ENCODE measurements around the gene HDAC9. TPM values are rescaled to one million over a fixed set of nuclear protein-coding genes. Genes with fewer than 3 reads are reported as not detected.

HDAC9 gene
- total RNA-seq, 2 donors from 2014 or later: 8.3 to 31.9 TPM

GRCh38 chr7:18497800-18498199 is 2.3 kb downstream of the HDAC9 start:
- intact Hi-C loops (cut with DNase I): no loop called here
- TF ChIP-seq POLR2A (IDR thresholded peaks at IDR 0.05): no peak
- TF ChIP-seq CTCF (IDR thresholded peaks at IDR 0.05): no peak
- TF ChIP-seq POLR2AphosphoS5 (IDR thresholded peaks at IDR 0.05): no peak
- no peak overlapping the region for H3K27ac ChIP-seq
- no peaks in the 10 kb centered on the region for H3K36me3 ChIP-seq
- DNase-seq (ENCODE audit: low spot score): no peak
- H3K27me3 ChIP-seq (replicated peaks; ENCODE audit: insufficient read depth): no peaks in the 10 kb centered on the region
- no peak overlapping the region for H3K4me3 ChIP-seq
- H3K9me3 ChIP-seq: no peaks in the 10 kb centered on the region
- H3K4me1 ChIP-seq (replicated peaks): no peaks in the 10 kb centered on the region

DNA sequence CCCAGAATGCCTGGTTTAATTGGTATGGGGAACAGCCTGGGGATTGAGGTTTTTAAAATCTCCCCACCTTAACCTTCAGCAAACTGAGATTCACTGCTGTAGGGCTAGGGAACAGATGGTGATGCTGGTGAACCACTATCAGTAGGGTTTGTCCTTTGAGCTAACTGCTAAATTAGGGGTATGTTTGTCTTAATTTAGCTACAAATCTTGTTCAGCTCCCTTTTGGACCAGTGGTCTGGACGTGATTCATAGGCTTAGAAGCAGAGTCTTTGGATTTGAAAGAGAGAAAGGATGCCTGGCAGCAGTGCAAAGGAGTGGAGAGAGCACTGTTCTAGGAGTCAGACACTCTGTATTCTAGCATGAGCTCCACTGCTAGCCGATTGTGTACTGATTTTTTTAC is 2.8 kb downstream of the HDAC9 start:
- WGBS: 84% methylated on average over 2 of the region's 2 CpGs

GRCh38 chr7:18499407-18500177 is 4.0 kb downstream of the HDAC9 start:
- intact Hi-C loops (cut with DNase I): no loop called here
- WGBS: 59% methylated on average over 2 of the region's 2 CpGs
- Histone ChIP-seq H3K4me1 (replicated peaks) (no peaks in the 10 kb centered on the region), H3K36me3 (no peaks in the 10 kb centered on the region), H3K9me3 (no peaks in the 10 kb centered on the region), H3K4me3 (no peak overlapping the region), H3K27ac (no peak overlapping the region), H3K27me3 (replicated peaks; ENCODE audit: insufficient read depth) (no peaks in the 10 kb centered on the region)
- TF ChIP-seq CTCF (IDR thresholded peaks at IDR 0.05) (no peak), POLR2A (IDR thresholded peaks at IDR 0.05) (no peak), POLR2AphosphoS5 (IDR thresholded peaks at IDR 0.05) (peak; percentile 21)
- peak; percentile 24 for DNase-seq (ENCODE audit: low spot score)

More for the DNA sequence above, 2.8 kb downstream of the HDAC9 start:
- H3K36me3 ChIP-seq: no peaks in the 10 kb centered on the region
- no peaks in the 10 kb centered on the region for H3K27me3 ChIP-seq (replicated peaks; ENCODE audit: insufficient read depth)
- no peaks in the 10 kb centered on the region for H3K4me1 ChIP-seq (replicated peaks)
- no peaks in the 10 kb centered on the region for H3K9me3 ChIP-seq
- TF ChIP-seq CTCF (IDR thresholded peaks at IDR 0.05): no peak
- no peak for TF ChIP-seq POLR2AphosphoS5 (IDR thresholded peaks at IDR 0.05)
- no peak for TF ChIP-seq POLR2A (IDR thresholded peaks at IDR 0.05)
- intact Hi-C loops (cut with DNase I): no loop called here
- no peak overlapping the region for H3K27ac ChIP-seq
- H3K4me3 ChIP-seq: no peak overlapping the region
- DNase-seq (ENCODE audit: low spot score): no peak

GRCh38 chr7:18503126-18503866 is 7.7 kb downstream of the HDAC9 start:
- H3K36me3 ChIP-seq: no peaks in the 10 kb centered on the region
- no peak overlapping the region for H3K27ac ChIP-seq
- intact Hi-C loops (cut with DNase I): no loop called here
- no peaks in the 10 kb centered on the region for H3K4me1 ChIP-seq (replicated peaks)
- no peaks in the 10 kb centered on the region for H3K9me3 ChIP-seq
- 74% methylated on average over 4 of the region's 4 CpGs for WGBS
- no peaks in the 10 kb centered on the region for H3K27me3 ChIP-seq (replicated peaks; ENCODE audit: insufficient read depth)
- H3K4me3 ChIP-seq: no peak overlapping the region
- no peak for DNase-seq (ENCODE audit: low spot score)
- TF ChIP-seq POLR2AphosphoS5 (IDR thresholded peaks at IDR 0.05) (no peak), CTCF (IDR thresholded peaks at IDR 0.05) (no peak), POLR2A (IDR thresholded peaks at IDR 0.05) (no peak)

All from prostate gland (tissue), 2 donors.